DOHH2 (cell line): ENCODE data around the gene LITAF.

Experiments
- H3F3A ChIP-seq: fragments of 200-600 bp; sonication (generic), shearing (Covaris generic); 2 replicates; pipeline ENCODE4 v1.6.0; 2016; ENCODE audit warnings: antibody characterized with exemption, mild to moderate bottlenecking; ENCODE audit not compliant: control insufficient read depth, insufficient read depth
- H3K27ac ChIP-seq: fragments of 200-600 bp; sonication (generic); 2 replicates; pipeline ENCODE4 v1.5.1; 2014; ENCODE audit warnings: low read depth, mild to moderate bottlenecking, low read length, moderate library complexity
- H3K27me3 ChIP-seq: fragments of 200-600 bp; sonication (generic); 2 replicates; pipeline ENCODE4 v1.6.1; 2014; ENCODE audit warnings: mild to moderate bottlenecking, low read length, mixed read lengths; ENCODE audit not compliant: control insufficient read depth
- H3K36me3 ChIP-seq: fragments of 200-600 bp; sonication (generic); 2 replicates; pipeline ENCODE4 v1.6.1; 2014; ENCODE audit warnings: mild to moderate bottlenecking, low read length, moderate library complexity, mixed read lengths; ENCODE audit not compliant: control insufficient read depth
- H3K4me1 ChIP-seq: fragments of 200-600 bp; sonication (generic); 2 replicates; pipeline ENCODE4 v1.6.1; 2014; ENCODE audit warnings: mild to moderate bottlenecking, low read length, mixed read lengths; ENCODE audit not compliant: control insufficient read depth
- H3K4me2 ChIP-seq: fragments of 200-600 bp; sonication (generic); 2 replicates; pipeline ENCODE4 v1.6.0; 2014; ENCODE audit warnings: mild to moderate bottlenecking, low read length, moderate library complexity
- H3K4me3 ChIP-seq: fragments of 200-600 bp; sonication (generic); 2 replicates; pipeline ENCODE4 v1.5.1; 2014; ENCODE audit warnings: mild to moderate bottlenecking, low read length, mixed read lengths
- H3K79me2 ChIP-seq: fragments of 200-600 bp; sonication (generic); 2 replicates; pipeline ENCODE4 v1.6.1; 2014; ENCODE audit warnings: mild to moderate bottlenecking, low read length, mixed read lengths; ENCODE audit not compliant: control insufficient read depth
- H3K9me2 ChIP-seq: fragments of 200-600 bp; sonication (generic); replicated peaks from 2 replicates; pipeline ENCODE4 v1.6.1; 2014; ENCODE audit warnings: mild to moderate bottlenecking, low read length, mixed read lengths; ENCODE audit not compliant: control insufficient read depth
- H3K9me3 ChIP-seq: fragments of 200-600 bp; sonication (generic); 2 replicates; pipeline ENCODE4 v1.6.1; 2014; ENCODE audit warnings: antibody characterized with exemption, low read length, mixed read lengths; ENCODE audit not compliant: control insufficient read depth, insufficient read depth
- H4K20me1 ChIP-seq: fragments of 200-600 bp; sonication (generic); 2 replicates; pipeline ENCODE4 v1.6.0; 2014; ENCODE audit warnings: low read depth, mild to moderate bottlenecking, antibody characterized with exemption, low read length, moderate library complexity; ENCODE audit not compliant: control insufficient read depth, insufficient read depth
- EZH2phosphoT487 ChIP-seq: fragments of 200-600 bp; sonication (generic); IDR thresholded peaks from 2 replicates; pipeline ENCODE4 v1.6.1; 2017; ENCODE audit warnings: borderline replicate concordance, mild to moderate bottlenecking, antibody characterized with exemption, low read length, moderate library complexity, mixed read lengths
- TF ChIP-seq, protein P1 (sequence below): fragments of 200-600 bp; sonication (generic); IDR thresholded peaks from one replicate; pipeline ENCODE4 v1.5.1; 2014; ENCODE audit warnings: antibody characterized with exemption, mild to moderate bottlenecking, low read depth, low read length; ENCODE audit not compliant: poor library complexity, severe bottlenecking

LITAF gene

DNA sequence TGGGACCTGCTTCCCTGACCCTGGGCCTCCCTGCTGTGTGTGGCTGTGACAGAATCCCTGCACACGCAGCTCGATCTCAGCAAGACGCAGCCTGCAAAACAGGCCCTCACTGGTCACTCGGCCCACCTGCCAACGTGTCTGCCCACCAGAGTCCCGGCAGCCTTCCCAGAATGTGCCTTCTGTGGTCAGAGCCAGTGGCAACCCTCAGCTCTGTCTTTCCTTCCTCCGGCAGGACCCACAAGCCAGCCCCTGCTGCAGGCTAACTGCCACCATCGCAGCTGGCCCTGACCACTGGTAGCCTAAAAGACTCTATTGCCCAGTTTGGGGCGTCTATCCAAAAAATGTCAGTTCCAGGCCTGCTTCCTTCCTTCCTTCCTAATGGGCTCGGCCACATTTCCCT lies 83.2 kb downstream of the LITAF start:
- no peaks in the 10 kb centered on the region for H3K36me3 ChIP-seq
- H3K27me3 ChIP-seq: peaks cover 4% of the 10 kb centered on the region; the same call in 1 of the 2 replicates
- no peak overlapping the region for H3K4me3 ChIP-seq
- H4K20me1 ChIP-seq: no peaks in the 10 kb centered on the region
- H3F3A ChIP-seq: peaks cover 2% of the 10 kb centered on the region; the same call in 1 of the 2 replicates
- no peak overlapping the region for H3K27ac ChIP-seq
- H3K9me3 ChIP-seq: no peaks in the 10 kb centered on the region
- no peaks in the 10 kb centered on the region for H3K79me2 ChIP-seq
- H3K9me2 ChIP-seq: no peaks in the 10 kb centered on the region
- H3K4me1 ChIP-seq: peaks cover 21% of the 10 kb centered on the region
- no peak overlapping the region for H3K4me2 ChIP-seq
- TF ChIP-seq, protein P1, sequence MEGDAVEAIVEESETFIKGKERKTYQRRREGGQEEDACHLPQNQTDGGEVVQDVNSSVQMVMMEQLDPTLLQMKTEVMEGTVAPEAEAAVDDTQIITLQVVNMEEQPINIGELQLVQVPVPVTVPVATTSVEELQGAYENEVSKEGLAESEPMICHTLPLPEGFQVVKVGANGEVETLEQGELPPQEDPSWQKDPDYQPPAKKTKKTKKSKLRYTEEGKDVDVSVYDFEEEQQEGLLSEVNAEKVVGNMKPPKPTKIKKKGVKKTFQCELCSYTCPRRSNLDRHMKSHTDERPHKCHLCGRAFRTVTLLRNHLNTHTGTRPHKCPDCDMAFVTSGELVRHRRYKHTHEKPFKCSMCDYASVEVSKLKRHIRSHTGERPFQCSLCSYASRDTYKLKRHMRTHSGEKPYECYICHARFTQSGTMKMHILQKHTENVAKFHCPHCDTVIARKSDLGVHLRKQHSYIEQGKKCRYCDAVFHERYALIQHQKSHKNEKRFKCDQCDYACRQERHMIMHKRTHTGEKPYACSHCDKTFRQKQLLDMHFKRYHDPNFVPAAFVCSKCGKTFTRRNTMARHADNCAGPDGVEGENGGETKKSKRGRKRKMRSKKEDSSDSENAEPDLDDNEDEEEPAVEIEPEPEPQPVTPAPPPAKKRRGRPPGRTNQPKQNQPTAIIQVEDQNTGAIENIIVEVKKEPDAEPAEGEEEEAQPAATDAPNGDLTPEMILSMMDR: no peak
- no peak for TF ChIP-seq EZH2phosphoT487

DNA sequence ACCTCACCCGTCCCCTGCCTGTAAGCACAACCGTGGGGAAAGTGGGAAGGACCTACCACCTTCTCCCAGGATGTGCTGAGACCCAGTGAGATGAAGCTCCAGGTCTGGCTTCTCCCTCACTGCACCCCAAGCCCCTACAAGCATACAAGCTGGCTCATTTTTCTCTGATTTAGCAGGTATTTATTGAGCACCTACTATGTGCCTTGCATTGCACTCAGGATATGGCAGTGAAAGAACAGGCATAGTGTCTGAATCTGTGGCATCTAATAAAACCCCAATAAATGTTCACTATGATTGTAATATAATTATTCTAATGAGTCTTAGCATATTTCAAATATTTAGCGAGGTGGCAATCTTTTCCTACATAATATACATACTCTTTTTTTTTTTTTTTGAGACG lies 84.5 kb downstream of the LITAF start:
- Histone ChIP-seq H3K27ac (no peak overlapping the region), H3F3A (peaks cover 11% of the 10 kb centered on the region), H3K27me3 (peaks cover 4% of the 10 kb centered on the region; the same call in 1 of the 2 replicates), H3K4me1 (peaks cover 32% of the 10 kb centered on the region), H3K4me3 (no peak overlapping the region), H3K4me2 (no peak overlapping the region), H4K20me1 (no peaks in the 10 kb centered on the region), H3K9me3 (no peaks in the 10 kb centered on the region), H3K9me2 (no peaks in the 10 kb centered on the region), H3K79me2 (no peaks in the 10 kb centered on the region), H3K36me3 (no peaks in the 10 kb centered on the region)
- TF ChIP-seq, protein P1: no peak

DNA sequence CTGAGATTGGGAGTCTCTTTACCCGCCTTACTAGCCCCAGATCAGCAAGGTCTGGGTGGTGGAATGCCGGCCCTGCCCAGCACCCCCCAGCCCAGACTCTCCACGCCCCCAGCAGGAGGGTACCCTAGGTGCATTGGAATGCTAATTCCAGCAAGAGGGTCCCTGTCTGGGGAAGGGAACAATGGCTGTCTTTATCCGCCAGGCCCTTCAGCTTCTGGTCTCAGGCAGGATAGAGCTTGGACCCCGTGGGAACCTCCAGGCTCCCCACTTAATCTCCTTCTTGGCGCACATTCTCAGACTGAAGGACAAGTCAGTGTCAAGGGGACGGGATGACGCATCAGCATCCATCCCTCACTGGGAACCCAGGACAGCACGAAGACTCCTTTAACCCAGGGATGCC lies 85.1 kb downstream of the LITAF start:
- no peaks in the 10 kb centered on the region for H3K9me2 ChIP-seq
- no peaks in the 10 kb centered on the region for H3K36me3 ChIP-seq
- H3K4me3 ChIP-seq: no peak overlapping the region
- H3K4me2 ChIP-seq: no peak overlapping the region
- H3K79me2 ChIP-seq: no peaks in the 10 kb centered on the region
- no peak for TF ChIP-seq EZH2phosphoT487
- TF ChIP-seq, protein P1: no peak
- no peak overlapping the region for H3K27ac ChIP-seq
- peaks cover 17% of the 10 kb centered on the region for H3F3A ChIP-seq
- no peaks in the 10 kb centered on the region for H3K9me3 ChIP-seq
- H4K20me1 ChIP-seq: no peaks in the 10 kb centered on the region
- peaks cover 32% of the 10 kb centered on the region for H3K4me1 ChIP-seq
- H3K27me3 ChIP-seq: peaks cover 4% of the 10 kb centered on the region; the same call in 1 of the 2 replicates
